Testis (tissue), 3 donors: ENCODE measurements around the gene MEF2B. TPM values are rescaled to one million over a fixed set of nuclear protein-coding genes. Genes with fewer than 3 reads are reported as not detected.
"Not testable (repeated sequence)": the region's sequence is repeated elsewhere in the genome, so short reads cannot be mapped to it uniquely, and the experiment has no call there.

ENCODE experiments used
- DNase-seq: peaks from one replicate; pipeline ENCODE4 v3.0.0-alpha.2; 2019
- H3K27ac ChIP-seq, 2 donors: fragments of 200-600 bp; sonication (generic); one replicate each; pipeline ENCODE4 v1.5.1; 2019
- H3K27me3 ChIP-seq: fragments of 200-600 bp; sonication (generic); one replicate; pipeline ENCODE4 v1.5.1; 2019
- H3K36me3 ChIP-seq: fragments of 200-600 bp; sonication (generic); one replicate; pipeline ENCODE4 v1.5.1; 2017; ENCODE audit warnings: low read depth; ENCODE audit errors: missing control alignments
- H3K4me1 ChIP-seq: fragments of 200-600 bp; sonication (generic); one replicate; pipeline ENCODE4 v1.5.1; 2019
- H3K4me3 ChIP-seq, 2 donors: fragments of 200-600 bp; sonication (generic); one replicate each; pipeline ENCODE4 v1.5.1; 2017 to 2019
- H3K9me3 ChIP-seq: fragments of 200-600 bp; sonication (generic); one replicate; pipeline ENCODE4 v1.5.1; 2017
- CTCF ChIP-seq, 3 experiments: fragments of 450-650 bp in 2 of 3; fragments of 200-600 bp in 1 of 3; sonication (generic) in 1 of 3; IDR thresholded peaks; one replicate each; pipeline ENCODE4 v1.5.1; 2016 to 2019; ENCODE audit warnings: antibody characterized with exemption in 3 of 3, mild to moderate bottlenecking in 2 of 3, moderate library complexity in 1 of 3
- POLR2A ChIP-seq: fragments of 450-650 bp; IDR thresholded peaks from one replicate; pipeline ENCODE4 v1.6.1; 2017; ENCODE audit warnings: antibody characterized with exemption, mild to moderate bottlenecking, moderate library complexity
- WGBS, 2 donors: methylation state at CpG; one replicate each; pipeline ENCODE4 v1.1.5; 2018; 5-methylcytosine and 5-hydroxymethylcytosine counted together
- intact Hi-C: fragments of 100-400 bp; cut with DNase I; formaldehyde crosslinking; loops from one replicate; pipeline ENCODE4 v1.15.1; 2023; ENCODE audit warnings: low total_unique reads
- polyA plus RNA-seq: library from polyadenylated mRNA; stranded (reverse); fragments of 350-450 nt; fragmentation: Illumina TruSeq; extraction: RNeasy Lipid Tissue Mini Kit (QIAGEN cat#74804); gene quantifications from one replicate; pipeline ENCODE4 v1.2.3, GENCODE V29; 2014; ENCODE audit warnings: low read depth, low replicate concordance; ENCODE audit not compliant: insufficient read depth
- total RNA-seq, 2 donors: library from RNA; depleted of rRNA; stranded (reverse); fragments of >200 nt; gene quantifications; one replicate each; pipeline ENCODE4 v1.2.3, GENCODE V29; 2016

MEF2B gene
- total and polyA plus RNA-seq, 3 donors from 2014 or later: 3.0 to 5.7 (median 3.1) TPM

- no peaks in the 10 kb centered on the region for H3K36me3 ChIP-seq
- intact Hi-C loops: no loop called here
- whole genome bisulfite sequencing, 2 donors: 86 to 93% methylated on average over 8 to 16 of the region's 17 CpGs
- H3K9me3 ChIP-seq: no peaks in the 10 kb centered on the region
- DNase-seq: no peak
- TF ChIP-seq POLR2A (no peak), CTCF (IDR thresholded peaks at IDR 0.05) (no peak)
- no peaks in the 10 kb centered on the region for H3K27me3 ChIP-seq
- H3K4me1 ChIP-seq: no peaks in the 10 kb centered on the region
- H3K27ac ChIP-seq: no peak overlapping the region
- no peak overlapping the region for H3K4me3 ChIP-seq
Measured at GRCh38 chr19:19179548-19180441, 9.7 kb upstream of the MEF2B start.

GRCh38 chr19:19176950-19177349 is 6.9 kb upstream of the MEF2B start:
- intact Hi-C loops: no loop called here
- 91 to 95% methylated on average over 8 of the region's 8 CpGs for whole genome bisulfite sequencing, 2 donors
- TF ChIP-seq POLR2A (no peak), CTCF (IDR thresholded peaks at IDR 0.05) (no peak)
- no peak for DNase-seq
- H3K4me3 ChIP-seq: no peak overlapping the region
- no peaks in the 10 kb centered on the region for H3K27me3 ChIP-seq
- no peaks in the 10 kb centered on the region for H3K36me3 ChIP-seq
- H3K9me3 ChIP-seq: no peaks in the 10 kb centered on the region
- H3K4me1 ChIP-seq: no peaks in the 10 kb centered on the region
- no peak overlapping the region for H3K27ac ChIP-seq

- WGBS, 2 donors: 90 to 93% methylated on average over 5 of the region's 5 CpGs
- DNase-seq, H3K36me3 ChIP-seq, H3K27ac ChIP-seq, H3K9me3 ChIP-seq, H3K4me3 ChIP-seq, H3K4me1 ChIP-seq, H3K27me3 ChIP-seq, intact Hi-C loops: not testable (repeated sequence)
Measured at GRCh38 chr19:19173243-19173642, 3.2 kb upstream of the MEF2B start.

- Histone ChIP-seq H3K27ac (no peak overlapping the region), H3K9me3 (no peaks in the 10 kb centered on the region), H3K36me3 (no peaks in the 10 kb centered on the region), H3K4me3 (no peak overlapping the region), H3K4me1 (no peaks in the 10 kb centered on the region), H3K27me3 (no peaks in the 10 kb centered on the region)
- intact Hi-C loops: no loop called here
- DNase-seq: no peak
- WGBS, 2 donors: 68 to 82% methylated on average over 8 of the region's 8 CpGs
- TF ChIP-seq POLR2A: no peak
- no peak for TF ChIP-seq CTCF (IDR thresholded peaks at IDR 0.05)
Measured at GRCh38 chr19:19171821-19172532, 1.9 kb upstream of the MEF2B start.

GRCh38 chr19:19170873-19171672 is 1.0 kb upstream of the MEF2B start:
- intact Hi-C loops: no loop called here
- no peaks in the 10 kb centered on the region for H3K4me1 ChIP-seq
- no peaks in the 10 kb centered on the region for H3K9me3 ChIP-seq
- WGBS, 2 donors: 67 to 77% methylated on average over 6 of the region's 6 CpGs
- H3K27me3 ChIP-seq: no peaks in the 10 kb centered on the region
- TF ChIP-seq POLR2A (no peak), CTCF (IDR thresholded peaks at IDR 0.05) (no peak)
- H3K4me3 ChIP-seq: no peak overlapping the region
- H3K36me3 ChIP-seq: no peaks in the 10 kb centered on the region
- no peak for DNase-seq
- H3K27ac ChIP-seq: no peak overlapping the region
